Esophagus squamous epithelium (tissue), 4 donors: ENCODE data around the gene RAMP1.

Experiments used
- CTCF ChIP-seq, 6 experiments: fragments of 450-650 bp in 4 of 6; fragments of 200-600 bp in 2 of 6; sonication (generic) in 2 of 6; IDR thresholded peaks; one replicate each; pipeline ENCODE4 v1.5.1; 2016 to 2019; ENCODE audit warnings: antibody characterized with exemption in 6 of 6, mild to moderate bottlenecking in 4 of 6, moderate library complexity in 4 of 6
- POLR2A ChIP-seq, 4 donors: fragments of 450-650 bp; IDR thresholded peaks; one replicate each; pipeline ENCODE4 v1.6.1; 2017; ENCODE audit warnings: antibody characterized with exemption in 4 of 4, mild to moderate bottlenecking in 4 of 4, moderate library complexity in 3 of 4

DNA sequence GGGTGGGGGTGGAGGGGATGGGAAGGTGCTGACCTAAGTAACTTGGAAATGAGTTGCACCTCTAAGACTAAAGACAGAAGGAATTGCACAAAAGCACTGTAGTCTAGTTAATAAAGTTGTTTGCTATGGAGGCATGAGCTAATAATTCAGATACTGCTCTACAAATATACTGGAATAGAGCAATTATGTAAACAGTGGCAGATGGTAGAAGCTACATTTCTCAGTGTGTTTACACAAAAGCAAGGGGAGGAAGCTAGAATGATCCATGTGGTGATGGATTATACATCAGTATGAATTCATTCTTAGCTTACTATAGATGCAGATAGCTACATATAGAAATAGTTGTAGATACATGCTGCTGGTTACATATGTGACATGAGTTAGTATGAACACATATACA lies 79.8 kb downstream of the RAMP1 start:
- no peak for TF ChIP-seq CTCF (IDR thresholded peaks at IDR 0.05)
- no peak for TF ChIP-seq POLR2A (IDR thresholded peaks at IDR 0.05)
